Large intestine (tissue), 3 donors: ENCODE measurements around the gene ABCC3. TPM values are rescaled to one million over a fixed set of nuclear protein-coding genes. Genes with fewer than 3 reads are reported as not detected.

ENCODE experiments used
- DNase-seq, 2 donors: peaks; one replicate each; pipeline versions ENCODE4 v3.0.0 to v3.0.0-alpha.2; 2013
- H3K27ac ChIP-seq: one replicate; pipeline ENCODE4 v1.5.1; 2013; ENCODE audit warnings: low read length
- H3K27me3 ChIP-seq: 2 replicates; pipeline ENCODE4 v1.6.1; 2013; ENCODE audit warnings: low read length; ENCODE audit not compliant: control insufficient read depth, insufficient read depth
- H3K36me3 ChIP-seq: 2 replicates; pipeline ENCODE4 v1.6.1; 2013; ENCODE audit warnings: low read length; ENCODE audit not compliant: control insufficient read depth, insufficient read depth
- H3K4me1 ChIP-seq: one replicate; pipeline ENCODE4 v1.6.1; 2013; ENCODE audit warnings: low read length; ENCODE audit not compliant: control insufficient read depth, insufficient read depth
- H3K4me3 ChIP-seq: one replicate; pipeline ENCODE4 v1.5.1; 2013; ENCODE audit warnings: low read length
- H3K9me3 ChIP-seq: one replicate; pipeline ENCODE4 v1.6.1; 2013; ENCODE audit warnings: mild to moderate bottlenecking, low read depth, low read length, moderate library complexity; ENCODE audit not compliant: control insufficient read depth
- WGBS: methylation state at CpG from one replicate; pipeline ENCODE4 v1.1.5; 2013; ENCODE audit warnings: low lambda C conversion rate; ENCODE audit not compliant: insufficient coverage; 5-methylcytosine and 5-hydroxymethylcytosine counted together
- polyA plus RNA-seq: library from polyadenylated mRNA; unstranded; fragments of 120-200 nt; gene quantifications from one replicate; pipeline ENCODE4 v1.2.1, GENCODE V29; 2013

Gene ABCC3
- polyA plus RNA-seq, 1 donor = 53.7 TPM

- H3K27ac ChIP-seq = peak overlapping the region; percentile 94
- H3K4me1 ChIP-seq = peaks cover 70% of the 10 kb centered on the region
- H3K36me3 ChIP-seq = no peaks in the 10 kb centered on the region
- no peaks in the 10 kb centered on the region for H3K27me3 ChIP-seq
- WGBS = 100% methylated on average over 1 of the region's 1 CpG
- no peak overlapping the region for H3K4me3 ChIP-seq
- H3K9me3 ChIP-seq = no peaks in the 10 kb centered on the region
- no peak for DNase-seq
These were observed 50.6 kb downstream of the ABCC3 start for GRCh38 chr17:50685334-50685665.

GRCh38 chr17:50685691-50686493 is 51.2 kb downstream of the ABCC3 start:
- Histone ChIP-seq H3K27ac (peak overlapping the region; percentile 94), H3K27me3 (no peaks in the 10 kb centered on the region), H3K36me3 (no peaks in the 10 kb centered on the region), H3K9me3 (no peaks in the 10 kb centered on the region), H3K4me3 (peak overlapping the region; percentile 12), H3K4me1 (peaks cover 76% of the 10 kb centered on the region)
- 100% methylated on average over 2 of the region's 17 CpGs for WGBS
- DNase-seq = no peak

GRCh38 chr17:50686494-50687199 is 52.0 kb downstream of the ABCC3 start:
- no peaks in the 10 kb centered on the region for H3K36me3 ChIP-seq
- H3K27me3 ChIP-seq = no peaks in the 10 kb centered on the region
- H3K27ac ChIP-seq = peak overlapping the region; percentile 94
- H3K9me3 ChIP-seq = no peaks in the 10 kb centered on the region
- 20% methylated on average over 2 of the region's 14 CpGs for WGBS
- H3K4me1 ChIP-seq = peaks cover 77% of the 10 kb centered on the region
- H3K4me3 ChIP-seq = peak overlapping the region; percentile 12
- peak; percentile 86 to 95 for DNase-seq

GRCh38 chr17:50687200-50688066 is 52.8 kb downstream of the ABCC3 start:
- Histone ChIP-seq H3K4me1 (peaks cover 82% of the 10 kb centered on the region), H3K4me3 (no peak overlapping the region), H3K36me3 (no peaks in the 10 kb centered on the region), H3K9me3 (no peaks in the 10 kb centered on the region), H3K27ac (peak overlapping the region; percentile 94), H3K27me3 (no peaks in the 10 kb centered on the region)
- WGBS = no CpG with 5 or more reads among the region's 16 CpGs
- DNase-seq = peak; percentile 63 to 80

GRCh38 chr17:50688245-50688644 is 53.6 kb downstream of the ABCC3 start:
- DNase-seq = no peak
- Histone ChIP-seq H3K36me3 (no peaks in the 10 kb centered on the region), H3K9me3 (no peaks in the 10 kb centered on the region), H3K4me1 (peaks cover 89% of the 10 kb centered on the region), H3K27me3 (no peaks in the 10 kb centered on the region), H3K4me3 (no peak overlapping the region), H3K27ac (peak overlapping the region; percentile 94)
- WGBS = no CpG with 5 or more reads among the region's 3 CpGs

- Histone ChIP-seq H3K4me1 (peaks cover 91% of the 10 kb centered on the region), H3K36me3 (no peaks in the 10 kb centered on the region), H3K4me3 (no peak overlapping the region), H3K27ac (peak overlapping the region; percentile 92), H3K27me3 (no peaks in the 10 kb centered on the region), H3K9me3 (no peaks in the 10 kb centered on the region)
- WGBS = no CpG with 5 or more reads among the region's 4 CpGs
- DNase-seq = peak; percentile 51 to 64
These were observed 54.6 kb downstream of the ABCC3 start for GRCh38 chr17:50689251-50689650.

- WGBS = 83% methylated on average over 2 of the region's 19 CpGs
- H3K4me3 ChIP-seq = no peak overlapping the region
- H3K27ac ChIP-seq = peak overlapping the region; percentile 92
- H3K9me3 ChIP-seq = no peaks in the 10 kb centered on the region
- peaks cover 91% of the 10 kb centered on the region for H3K4me1 ChIP-seq
- no peaks in the 10 kb centered on the region for H3K36me3 ChIP-seq
- no peaks in the 10 kb centered on the region for H3K27me3 ChIP-seq
- DNase-seq = peak in 1 of 2 donors; percentile 28
These were observed 55.5 kb downstream of the ABCC3 start for GRCh38 chr17:50689956-50690886.

GRCh38 chr17:50690887-50691549 is 56.3 kb downstream of the ABCC3 start:
- H3K27ac ChIP-seq = peak overlapping the region; percentile 92
- peaks cover 8% of the 10 kb centered on the region for H3K36me3 ChIP-seq
- H3K27me3 ChIP-seq = no peaks in the 10 kb centered on the region
- no peaks in the 10 kb centered on the region for H3K9me3 ChIP-seq
- no peak overlapping the region for H3K4me3 ChIP-seq
- H3K4me1 ChIP-seq = peaks cover 88% of the 10 kb centered on the region
- WGBS = 0% methylated on average over 2 of the region's 9 CpGs
- DNase-seq = no peak
